GM19043 (cell line): Measurements from ENCODE around the gene KCNK3.

Source experiments
- ATAC-seq: cut with Tn5 transposase; IDR thresholded peaks from one replicate; pipeline ENCODE4 v1.9.1; 2021; ENCODE audit warnings: low read depth; ENCODE audit not compliant: unreplicated experiment

Gene KCNK3

GRCh38 chr2:26724784-26725520 is 32.4 kb downstream of the KCNK3 start:
- ATAC-seq: no peak

- no peak for ATAC-seq
Measured at GRCh38 chr2:26725521-26725820, 32.9 kb downstream of the KCNK3 start.

GRCh38 chr2:26726228-26726627 is 33.7 kb downstream of the KCNK3 start:
- ATAC-seq: no peak

GRCh38 chr2:26727641-26728561 is 35.4 kb downstream of the KCNK3 start:
- no peak for ATAC-seq

- no peak for ATAC-seq
Measured at GRCh38 chr2:26729311-26729710, 36.8 kb downstream of the KCNK3 start.

GRCh38 chr2:26730549-26731344 is 38.2 kb downstream of the KCNK3 start:
- ATAC-seq: no peak

GRCh38 chr2:26731714-26732113 is 39.2 kb downstream of the KCNK3 start:
- no peak for ATAC-seq

GRCh38 chr2:26732446-26732845 is 39.9 kb downstream of the KCNK3 start:
- no peak for ATAC-seq

- no peak for ATAC-seq
Measured at GRCh38 chr2:26733413-26733812, 40.9 kb downstream of the KCNK3 start.

- ATAC-seq: no peak
Measured at GRCh38 chr2:26735097-26735496, 42.6 kb downstream of the KCNK3 start.

GRCh38 chr2:26735883-26736588 is 43.5 kb downstream of the KCNK3 start:
- no peak for ATAC-seq

GRCh38 chr2:26737221-26737620 is 44.7 kb downstream of the KCNK3 start:
- no peak for ATAC-seq

GRCh38 chr2:26738481-26738880 is 46.0 kb downstream of the KCNK3 start:
- no peak for ATAC-seq

GRCh38 chr2:26739514-26739913 is 47.0 kb downstream of the KCNK3 start:
- no peak for ATAC-seq

- no peak for ATAC-seq
Measured at GRCh38 chr2:26740346-26740745, 47.8 kb downstream of the KCNK3 start.

GRCh38 chr2:26740890-26741302 is 48.4 kb downstream of the KCNK3 start:
- ATAC-seq: no peak

- no peak for ATAC-seq
Measured at GRCh38 chr2:26742048-26742770, 49.7 kb downstream of the KCNK3 start.

- no peak for ATAC-seq
Measured at GRCh38 chr2:26743852-26744251, 51.3 kb downstream of the KCNK3 start.

- ATAC-seq: no peak
Measured at GRCh38 chr2:26744953-26745352, 52.4 kb downstream of the KCNK3 start.
